ENCODE data around the gene OXSR1. TPM values are rescaled to one million over a fixed set of nuclear protein-coding genes. Genes with fewer than 3 reads are reported as not detected.

Gene OXSR1
- total RNA-seq, 1 experiment from 2014 or later = 35.1 TPM

- no peak for DNase-seq (ENCODE audit: low read depth, low spot score)
- ChIA-PET RAD21 (ENCODE audit: low non-redundant PET in 1 of 2, low total read pairs in 2 of 2, uncharacterized antibody in 2 of 2, unreplicated experiment in 2 of 2) (no interaction called here), CTCF (no interaction called here), POLR2A (no interaction called here)
- H3K36me3 ChIP-seq (ENCODE audit: control insufficient read depth in 1 of 2, insufficient read depth in 2 of 2, low read length in 2 of 2) = no peaks in the 10 kb centered on the region
- no peaks in the 10 kb centered on the region for H3K9me3 ChIP-seq (ENCODE audit: control insufficient read depth in 1 of 2, insufficient read depth in 1 of 2, low read depth in 1 of 2, low read length in 2 of 2)
- H3K27ac ChIP-seq (ENCODE audit: low read depth, low read length) = no peak overlapping the region
- intact Hi-C loops (cut with micrococcal nuclease) = no loop called here
- BruUV-seq (replicated peaks) = no TSS peak
- no peak for ATAC-seq
- H3K79me2 ChIP-seq (ENCODE audit: insufficient read depth, low read length) = peaks cover 66% of the 10 kb centered on the region
- H2AFZ ChIP-seq (ENCODE audit: low read depth, low read length, poor library complexity, severe bottlenecking) = no peak overlapping the region
- no peaks in the 10 kb centered on the region for H3K27me3 ChIP-seq (ENCODE audit: insufficient read depth, low read length)
- H3K4me1 ChIP-seq (ENCODE audit: control insufficient read depth in 1 of 2, insufficient read depth in 2 of 2, low read length in 2 of 2) = no peaks in the 10 kb centered on the region
- no peak overlapping the region for H3K4me2 ChIP-seq (ENCODE audit: low read length)
- no peak overlapping the region for H3K4me3 ChIP-seq (replicated peaks in 1 of 2; ENCODE audit: low read depth in 1 of 2, low read length in 2 of 2)
- TF ChIP-seq EZH2phosphoT487 (IDR thresholded peaks at IDR 0.05; ENCODE audit: borderline replicate concordance) (no peak), JUND (IDR thresholded peaks at IDR 0.05) (no peak), ZFX (IDR thresholded peaks at IDR 0.05) (no peak), SIN3A (IDR thresholded peaks at IDR 0.05; ENCODE audit: low read depth) (no peak), POLR2AphosphoS5 (IDR thresholded peaks at IDR 0.05; ENCODE audit: low read depth, low read length) (no peak), CBX3 (IDR thresholded peaks at IDR 0.05; ENCODE audit: low read depth) (no peak), TCF7L2 (IDR thresholded peaks at IDR 0.05; ENCODE audit: borderline replicate concordance, extremely low read depth, insufficient read depth, insufficient read length) (no peak), SP1 (IDR thresholded peaks at IDR 0.05; ENCODE audit: low read depth) (no peak), SRF (IDR thresholded peaks at IDR 0.05; ENCODE audit: low read depth) (no peak), EGR1 (IDR thresholded peaks at IDR 0.05; ENCODE audit: low read depth) (no peak), YY1 (IDR thresholded peaks at IDR 0.05; ENCODE audit: extremely low read depth, insufficient replicate concordance, low read depth, low read length) (no peak), EZH2 (IDR thresholded peaks at IDR 0.05) (no peak), MAX (IDR thresholded peaks at IDR 0.05) (no peak), FOSL1 (IDR thresholded peaks at IDR 0.05; ENCODE audit: low read depth) (no peak)
- TF ChIP-seq, protein P1, sequence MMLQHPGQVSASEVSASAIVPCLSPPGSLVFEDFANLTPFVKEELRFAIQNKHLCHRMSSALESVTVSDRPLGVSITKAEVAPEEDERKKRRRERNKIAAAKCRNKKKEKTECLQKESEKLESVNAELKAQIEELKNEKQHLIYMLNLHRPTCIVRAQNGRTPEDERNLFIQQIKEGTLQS (IDR thresholded peaks at IDR 0.05) = no peak
- TF ChIP-seq, protein P2, sequence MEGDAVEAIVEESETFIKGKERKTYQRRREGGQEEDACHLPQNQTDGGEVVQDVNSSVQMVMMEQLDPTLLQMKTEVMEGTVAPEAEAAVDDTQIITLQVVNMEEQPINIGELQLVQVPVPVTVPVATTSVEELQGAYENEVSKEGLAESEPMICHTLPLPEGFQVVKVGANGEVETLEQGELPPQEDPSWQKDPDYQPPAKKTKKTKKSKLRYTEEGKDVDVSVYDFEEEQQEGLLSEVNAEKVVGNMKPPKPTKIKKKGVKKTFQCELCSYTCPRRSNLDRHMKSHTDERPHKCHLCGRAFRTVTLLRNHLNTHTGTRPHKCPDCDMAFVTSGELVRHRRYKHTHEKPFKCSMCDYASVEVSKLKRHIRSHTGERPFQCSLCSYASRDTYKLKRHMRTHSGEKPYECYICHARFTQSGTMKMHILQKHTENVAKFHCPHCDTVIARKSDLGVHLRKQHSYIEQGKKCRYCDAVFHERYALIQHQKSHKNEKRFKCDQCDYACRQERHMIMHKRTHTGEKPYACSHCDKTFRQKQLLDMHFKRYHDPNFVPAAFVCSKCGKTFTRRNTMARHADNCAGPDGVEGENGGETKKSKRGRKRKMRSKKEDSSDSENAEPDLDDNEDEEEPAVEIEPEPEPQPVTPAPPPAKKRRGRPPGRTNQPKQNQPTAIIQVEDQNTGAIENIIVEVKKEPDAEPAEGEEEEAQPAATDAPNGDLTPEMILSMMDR (IDR thresholded peaks at IDR 0.05 in 2 of 3, conservative IDR thresholded peaks at IDR 0.05 in 1 of 3; ENCODE audit: borderline replicate concordance in 1 of 3, insufficient read depth in 1 of 3, low read depth in 2 of 3, low read length in 2 of 3) = no peak
- TF ChIP-seq, protein P3, sequence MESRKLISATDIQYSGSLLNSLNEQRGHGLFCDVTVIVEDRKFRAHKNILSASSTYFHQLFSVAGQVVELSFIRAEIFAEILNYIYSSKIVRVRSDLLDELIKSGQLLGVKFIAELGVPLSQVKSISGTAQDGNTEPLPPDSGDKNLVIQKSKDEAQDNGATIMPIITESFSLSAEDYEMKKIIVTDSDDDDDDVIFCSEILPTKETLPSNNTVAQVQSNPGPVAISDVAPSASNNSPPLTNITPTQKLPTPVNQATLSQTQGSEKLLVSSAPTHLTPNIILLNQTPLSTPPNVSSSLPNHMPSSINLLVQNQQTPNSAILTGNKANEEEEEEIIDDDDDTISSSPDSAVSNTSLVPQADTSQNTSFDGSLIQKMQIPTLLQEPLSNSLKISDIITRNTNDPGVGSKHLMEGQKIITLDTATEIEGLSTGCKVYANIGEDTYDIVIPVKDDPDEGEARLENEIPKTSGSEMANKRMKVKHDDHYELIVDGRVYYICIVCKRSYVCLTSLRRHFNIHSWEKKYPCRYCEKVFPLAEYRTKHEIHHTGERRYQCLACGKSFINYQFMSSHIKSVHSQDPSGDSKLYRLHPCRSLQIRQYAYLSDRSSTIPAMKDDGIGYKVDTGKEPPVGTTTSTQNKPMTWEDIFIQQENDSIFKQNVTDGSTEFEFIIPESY (IDR thresholded peaks at IDR 0.05; ENCODE audit: extremely low read depth, insufficient replicate concordance, low read length) = no peak
- H4K20me1 ChIP-seq (ENCODE audit: insufficient read depth) = peaks cover 5% of the 10 kb centered on the region; the same call in 1 of the 2 replicates
- no peak overlapping the region for H3K9ac ChIP-seq (ENCODE audit: low read length)
- no peaks in the 10 kb centered on the region for H3K9me2 ChIP-seq (ENCODE audit: insufficient read depth)
Observed at GRCh38 chr3:38212141-38212540, 46.8 kb downstream of the OXSR1 start.

Measured in HCT116 (cell line).